H1 (cell line): ENCODE measurements around the gene RGS3. TPM values are rescaled to one million over a fixed set of nuclear protein-coding genes. Genes with fewer than 3 reads are reported as not detected.

Source experiments
- CTCF ChIA-PET: fragments of 300-600 bp; sonication (Branson Sonifier 250); formaldehyde crosslinking; loops from one replicate; lab custom pipeline; 2021; ENCODE audit not compliant: partially characterized antibody; lab: Charles Lee
- POLR2A ChIA-PET: fragments of 300-600 bp; sonication (Branson Sonifier 250); formaldehyde crosslinking; loops from one replicate; lab custom pipeline; 2021; ENCODE audit warnings: inconsistent platforms; ENCODE audit not compliant: partially characterized antibody; lab: Charles Lee
- DNase-seq, 2 experiments: peaks; one replicate each; pipeline versions ENCODE4 v3.0.0 to v3.0.0-alpha.2; 2010 to 2022; ENCODE audit warnings: low spot score in 2 of 2, low read depth in 1 of 2, mixed read lengths in 1 of 2
- FAIRE-seq: peaks from 2 replicates; lab custom pipeline; 2011; peaks lifted over from hg19 to GRCh38; lab: Jason Lieb, UNC
- H2AFZ ChIP-seq: 2 replicates; pipeline ENCODE4 v1.8.1; 2012; ENCODE audit warnings: low read length, inconsistent platforms
- H2AK5ac ChIP-seq: 2 replicates; pipeline ENCODE4 v1.6.1; 2013; ENCODE audit warnings: low read depth, low read length
- H2BK120ac ChIP-seq: replicated peaks from 2 replicates; pipeline ENCODE3; 2013; ENCODE audit warnings: low read depth, low read length, inconsistent platforms
- H2BK12ac ChIP-seq: 2 replicates; pipeline ENCODE4 v1.6.1; 2013; ENCODE audit warnings: low read depth, low read length
- H2BK15ac ChIP-seq: 2 replicates; pipeline ENCODE4 v1.6.1; 2013; ENCODE audit warnings: low read length
- H2BK20ac ChIP-seq: 2 replicates; pipeline ENCODE4 v1.6.1; 2013; ENCODE audit warnings: low read length
- H2BK5ac ChIP-seq: 2 replicates; pipeline ENCODE4 v1.6.1; 2013; ENCODE audit warnings: low read depth, low read length
- H3K14ac ChIP-seq: 2 replicates; pipeline ENCODE4 v1.6.1; 2013; ENCODE audit warnings: inconsistent platforms; ENCODE audit not compliant: insufficient read length
- H3K18ac ChIP-seq: 2 replicates; pipeline ENCODE4 v1.6.1; 2013; ENCODE audit warnings: low read length; ENCODE audit errors: extremely low read depth
- H3K23ac ChIP-seq: 2 replicates; pipeline ENCODE4 v1.6.1; 2013; ENCODE audit warnings: inconsistent platforms; ENCODE audit not compliant: insufficient read length
- H3K23me2 ChIP-seq: 2 replicates; pipeline ENCODE4 v1.6.1; 2013; ENCODE audit warnings: low read depth, low read length
- H3K27ac ChIP-seq: 2 replicates; pipeline ENCODE4 v1.6.1; 2011; ENCODE audit warnings: low read depth, low read length, inconsistent platforms
- H3K27me3 ChIP-seq, 4 experiments: replicated peaks in 1 of 4; 1 replicate in 1 of 4; 2 replicates in 3 of 4; pipeline versions ENCODE4 v1.6.1 to v1.8.1; 2011 to 2013; ENCODE audit warnings: low read length in 3 of 4, mild to moderate bottlenecking in 3 of 4, inconsistent platforms in 2 of 4, mixed read lengths in 2 of 4, moderate library complexity in 1 of 4; ENCODE audit not compliant: control insufficient read depth in 3 of 4, insufficient read depth in 3 of 4; ENCODE audit errors: extremely low read depth in 1 of 4
- H3K36me3 ChIP-seq, 4 experiments: 2 replicates each; pipeline versions ENCODE4 v1.6.1 to v1.8.1; 2011 to 2013; ENCODE audit warnings: mild to moderate bottlenecking in 4 of 4, low read length in 3 of 4, moderate library complexity in 2 of 4, control low read depth in 1 of 4, inconsistent platforms in 1 of 4; ENCODE audit not compliant: insufficient read depth in 4 of 4, control insufficient read depth in 2 of 4
- H3K4ac ChIP-seq: replicated peaks from 2 replicates; pipeline ENCODE3; 2013; ENCODE audit warnings: low read length, low read depth, mixed read lengths, inconsistent platforms; ENCODE audit not compliant: insufficient read length
- H3K4me1 ChIP-seq, 4 experiments: replicated peaks in 1 of 4; 1 replicate in 1 of 4; 2 replicates in 3 of 4; pipeline versions ENCODE4 v1.6.1 to v1.8.1; 2011 to 2013; ENCODE audit warnings: low read length in 3 of 4, inconsistent platforms in 2 of 4, mixed read lengths in 1 of 4; ENCODE audit not compliant: insufficient read depth in 4 of 4, control insufficient read depth in 3 of 4
- H3K4me2 ChIP-seq, 2 experiments: 2 replicates each; pipeline versions ENCODE4 v1.6.1 to v1.8.1; 2011 to 2013; ENCODE audit warnings: low read depth in 2 of 2, low read length in 2 of 2, control low read depth in 1 of 2, inconsistent platforms in 1 of 2, mild to moderate bottlenecking in 1 of 2; ENCODE audit not compliant: insufficient read depth in 1 of 2
- H3K4me3 ChIP-seq, 4 experiments: fragments of 200-600, 300-600 bp in 1 of 4; sonication (generic), shearing (Covaris generic), sonication (Bioruptor Twin) in 1 of 4; 2 replicates each; pipeline versions ENCODE4 v1.5.1 to v1.8.1; 2011 to 2016; ENCODE audit warnings: low read length in 4 of 4, low read depth in 3 of 4, control low read depth in 2 of 4, inconsistent platforms in 2 of 4, mild to moderate bottlenecking in 2 of 4, mixed read lengths in 1 of 4, moderate library complexity in 1 of 4; ENCODE audit not compliant: insufficient read depth in 2 of 4; ENCODE audit errors: extremely low read depth in 1 of 4
- H3K56ac ChIP-seq: replicated peaks from 2 replicates; pipeline ENCODE3; 2013; ENCODE audit warnings: low read depth, mild to moderate bottlenecking, mixed read lengths, low read length, inconsistent platforms; ENCODE audit not compliant: insufficient read length
- H3K79me1 ChIP-seq: 2 replicates; pipeline ENCODE4 v1.6.1; 2013; ENCODE audit warnings: low read depth, low read length, control low read depth
- H3K79me2 ChIP-seq, 2 experiments: 2 replicates each; pipeline versions ENCODE4 v1.6.1 to v1.8.1; 2012 to 2013; ENCODE audit warnings: low read length in 2 of 2, mild to moderate bottlenecking in 2 of 2, inconsistent platforms in 1 of 2; ENCODE audit not compliant: insufficient read depth in 2 of 2, control insufficient read depth in 1 of 2
- H3K9ac ChIP-seq, 4 experiments: replicated peaks in 1 of 4; 1 replicate in 1 of 4; 2 replicates in 3 of 4; pipeline versions ENCODE4 v1.6.1 to v1.8.1; 2011 to 2013; ENCODE audit warnings: low read depth in 3 of 4, low read length in 3 of 4, control low read depth in 2 of 4, mild to moderate bottlenecking in 2 of 4, moderate library complexity in 2 of 4, inconsistent platforms in 1 of 4; ENCODE audit errors: extremely low read depth in 1 of 4
- H3K9me3 ChIP-seq, 2 experiments: 2 replicates each; pipeline versions ENCODE4 v1.6.1 to v1.8.1; 2012 to 2013; ENCODE audit warnings: mild to moderate bottlenecking in 2 of 2, moderate library complexity in 2 of 2, control low read depth in 1 of 2, inconsistent platforms in 1 of 2, low read depth in 1 of 2, low read length in 1 of 2, mixed read lengths in 1 of 2; ENCODE audit not compliant: insufficient read depth in 2 of 2
- H4K20me1 ChIP-seq, 2 experiments: replicated peaks in 1 of 2; 2 replicates each; pipeline versions ENCODE3 to v1.8.1; 2011 to 2013; ENCODE audit warnings: inconsistent platforms in 2 of 2, low read length in 2 of 2, mild to moderate bottlenecking in 1 of 2; ENCODE audit not compliant: insufficient read depth in 2 of 2, control insufficient read depth in 1 of 2
- H4K5ac ChIP-seq: 2 replicates; pipeline ENCODE4 v1.6.1; 2013; ENCODE audit warnings: low read length, low read depth, mixed read lengths, inconsistent platforms; ENCODE audit not compliant: insufficient read length
- H4K8ac ChIP-seq: 2 replicates; pipeline ENCODE4 v1.8.0; 2013; ENCODE audit warnings: mild to moderate bottlenecking, moderate library complexity, low read length, inconsistent platforms; ENCODE audit not compliant: insufficient read depth; ENCODE audit errors: extremely low read depth
- H4K91ac ChIP-seq: replicated peaks from 2 replicates; pipeline ENCODE3; 2013; ENCODE audit warnings: low read length, mixed read lengths, inconsistent platforms; ENCODE audit not compliant: insufficient read length
- FOSL1 ChIP-seq: IDR thresholded peaks from 2 replicates; pipeline ENCODE4 v1.6.1; 2011; ENCODE audit warnings: mild to moderate bottlenecking, low read depth, low read length, moderate library complexity; ENCODE audit not compliant: insufficient read depth
- HDAC6 ChIP-seq: IDR thresholded peaks from one replicate; pipeline ENCODE4 v1.7.1; 2012; ENCODE audit warnings: low read depth, mild to moderate bottlenecking, inconsistent platforms, low read length, moderate library complexity
- WGBS, 2 experiments: shearing (Covaris generic) in 1 of 2; methylation state at CpG; one replicate each; pipeline versions ENCODE4 v1.1.6 to v1.1.7; 2013 to 2015; ENCODE audit warnings: low lambda C conversion rate in 2 of 2, mixed read lengths in 2 of 2, inconsistent platforms in 1 of 2, low coverage in 1 of 2, missing lambda C conversion rate in 1 of 2; ENCODE audit not compliant: insufficient replicate concordance in 2 of 2, insufficient coverage in 1 of 2, insufficient read length in 1 of 2; ENCODE audit errors: extremely low coverage in 1 of 2, missing lambda C conversion rate in 1 of 2; 5-methylcytosine and 5-hydroxymethylcytosine counted together
- polyA plus RNA-seq, 7 experiments: library from polyadenylated mRNA; depleted of rRNA in 3 of 7; stranded (reverse) in 5 of 7; unstranded in 2 of 7; fragments of >200 nt in 5 of 7; fragments of 200-250 nt in 2 of 7; gene quantifications; 1 replicate in 5 of 7; 2 replicates in 1 of 7; 4 replicates in 1 of 7; pipeline versions ENCODE4 v1.2.1 to v1.2.3, GENCODE V29; 2011 to 2013; ENCODE audit warnings: missing spikeins in 2 of 7, mixed read lengths in 2 of 7
- total RNA-seq: library from RNA; stranded (reverse); fragmentation: NEBNext Ultra II Directional; extraction: Animal tissue kit (Norgen Biotek cat#: 25700); gene quantifications from 2 replicates; pipeline ENCODE4 v1.2.1, GENCODE V29; 2021

RGS3 gene
- total and polyA plus RNA-seq, 2 of the 8 experiments (the other 6 are each of a cell fraction or from before 2014, with no cell fraction given) = 12.6 to 18.2 TPM

DNA sequence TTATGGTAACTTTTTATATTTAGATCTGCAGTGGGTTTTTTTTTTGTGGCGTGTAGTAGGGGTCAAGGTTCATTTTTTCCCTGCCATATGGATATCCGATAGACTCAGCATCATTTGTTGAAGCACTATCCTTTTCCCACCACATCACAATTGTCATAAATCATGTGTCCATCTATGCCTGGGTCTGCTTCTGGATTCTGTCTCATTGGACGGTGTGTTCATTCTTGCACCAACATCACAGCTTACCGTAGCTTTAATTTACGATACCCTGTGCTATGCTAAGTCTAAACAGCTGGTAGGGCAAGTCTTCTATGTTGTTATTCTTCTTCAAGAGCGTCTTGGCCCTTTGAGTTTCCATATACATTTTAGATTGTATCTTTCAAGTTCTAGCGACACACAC, 175.0 kb downstream of the RGS3 start:
- Histone ChIP-seq H3K9me3 (no peaks in the 10 kb centered on the region), H2BK120ac (no peak overlapping the region), H2BK5ac (no peak overlapping the region), H2BK20ac (no peak overlapping the region), H3K4me1 (peaks cover 0 to 6% (median 4%) of the 10 kb centered on the region in 4 experiments; a peak in 3 of 7 replicates), H3K4ac (no peak overlapping the region), H4K5ac (no peak overlapping the region), H3K79me1 (no peaks in the 10 kb centered on the region), H2AFZ (no peak overlapping the region), H3K4me3 (no peak overlapping the region), H4K91ac (no peak overlapping the region), H3K4me2 (no peak overlapping the region), H3K79me2 (no peaks in the 10 kb centered on the region), H3K36me3 (no peaks in the 10 kb centered on the region), H3K27me3 (peaks cover 0 to 5% (median 1%) of the 10 kb centered on the region in 4 experiments; a peak in 3 of 7 replicates), H3K14ac (no peak overlapping the region), H4K20me1 (no peaks in the 10 kb centered on the region), H3K18ac (no peak overlapping the region), H4K8ac (no peak overlapping the region), H3K23me2 (no peaks in the 10 kb centered on the region), H2BK15ac (no peak overlapping the region), H3K56ac (no peak overlapping the region), H3K23ac (no peak overlapping the region), H2AK5ac (no peak overlapping the region), H2BK12ac (no peak overlapping the region), H3K9ac (no peak overlapping the region), H3K27ac (no peak overlapping the region)
- FAIRE-seq = no peak
- no peak for DNase-seq
- CTCF ChIA-PET = interaction anchor here (0.7 to 3.8 kb wide), 5 partner anchors 11 to 46 kb away, joined by 3 to 35 read pairs (median 4); no protein-coding TSS in a partner anchor
- POLR2A ChIA-PET = interaction anchor here (0.6 kb wide), 1 partner anchor 228 kb away, joined by 3 read pairs; the partner anchor contains the start of genes C9orf43 and POLE3
- WGBS, 2 experiments = 86% methylated on average over 7 of the region's 7 CpGs; no CpG with 5 or more reads in 1 of the 2 experiments
- TF ChIP-seq HDAC6 (no peak), FOSL1 (no peak)
